K562 (cell line): Measurements from ENCODE around the gene NOL4L.

ENCODE experiments used
- C11orf30 ChIP-seq: fragments of 450-650 bp; IDR thresholded peaks from 2 replicates; pipeline ENCODE4 v1.6.1; 2016; ENCODE audit warnings: low read depth, mild to moderate bottlenecking
- TCF15 ChIP-seq: fragments of 250-450 bp; sonication (Bioruptor Pico); IDR thresholded peaks from 2 replicates; pipeline ENCODE4 v1.8.0; 2022; ENCODE audit warnings: moderate library complexity, mild to moderate bottlenecking, inconsistent platforms

GRCh38 chr20:32458837-32459220, 126.3 kb downstream of the NOL4L start:
- TF ChIP-seq TCF15, result no peak
- TF ChIP-seq C11orf30, result no peak
